Upper lobe of right lung (tissue), 1 donor: ENCODE data around the gene FHOD3. TPM values are rescaled to one million over a fixed set of nuclear protein-coding genes. Genes with fewer than 3 reads are reported as not detected.

ENCODE experiments used
- ATAC-seq: fragments of 200-7000 bp; cut with Tn5 transposase; one replicate; pipeline ENCODE4 v1.9.1; 2020; ENCODE audit warnings: mild to moderate bottlenecking, moderate library complexity
- DNase-seq: peaks from one replicate; pipeline ENCODE4 v3.0.0-alpha.2; 2020
- H3K27ac ChIP-seq: fragments of 200-600 bp; one replicate; pipeline ENCODE4 v1.8.0; 2022
- H3K27me3 ChIP-seq: fragments of 200-600 bp; one replicate; pipeline ENCODE4 v1.8.0; 2022; ENCODE audit warnings: mild to moderate bottlenecking
- H3K36me3 ChIP-seq: fragments of 200-600 bp; one replicate; pipeline ENCODE4 v1.8.0; 2022
- H3K4me1 ChIP-seq: fragments of 200-600 bp; one replicate; pipeline ENCODE4 v1.8.0; 2022
- H3K4me3 ChIP-seq: fragments of 200-600 bp; one replicate; pipeline ENCODE4 v1.8.0; 2022; ENCODE audit warnings: mild to moderate bottlenecking
- H3K9me3 ChIP-seq: fragments of 200-600 bp; one replicate; pipeline ENCODE4 v1.8.0; 2022
- intact Hi-C: fragments of 100-400 bp; cut with DNase I; formaldehyde crosslinking; loops from one replicate; pipeline ENCODE4 v1.11.0; 2022
- total RNA-seq: library from RNA; stranded (reverse); fragmentation: NEBNext Ultra II Directional; extraction: Animal tissue kit (Norgen Biotek cat#: 25700); gene quantifications from one replicate; pipeline ENCODE4 v1.2.1, GENCODE V29; 2021
- TF ChIP-seq, protein P1 (sequence below): fragments of 200-600 bp; IDR thresholded peaks from one replicate; pipeline ENCODE4 v1.8.0; 2022; ENCODE audit warnings: antibody characterized with exemption
- donor health status: DM: no; HTN: yes; CAD: no; lungs with severe emphysema.

FHOD3 gene
- total RNA-seq, 1 donor from 2014 or later: 1.9 TPM

DNA sequence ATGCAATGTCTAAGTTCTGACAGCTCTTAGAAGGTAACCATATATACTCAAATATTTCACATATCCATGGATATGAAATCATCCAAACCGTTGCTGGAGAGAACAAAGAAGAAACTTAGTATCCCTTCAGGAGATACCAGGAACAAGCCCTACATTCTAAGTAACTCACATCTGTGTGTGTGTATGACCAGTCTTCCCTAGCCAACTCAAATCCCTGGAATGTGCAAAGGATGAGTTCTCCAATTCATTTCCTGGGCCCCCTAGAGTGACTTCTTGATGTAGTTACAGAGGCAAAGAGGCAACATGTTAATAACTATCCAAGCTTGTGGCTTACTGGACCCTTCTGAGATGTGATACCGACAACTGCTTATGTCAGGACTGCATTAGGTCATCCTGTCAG lies 511.2 kb downstream of the FHOD3 start:
- intact Hi-C loops: no loop called here
- Histone ChIP-seq H3K4me3 (no peak overlapping the region), H3K27me3 (no peaks in the 10 kb centered on the region)

DNA sequence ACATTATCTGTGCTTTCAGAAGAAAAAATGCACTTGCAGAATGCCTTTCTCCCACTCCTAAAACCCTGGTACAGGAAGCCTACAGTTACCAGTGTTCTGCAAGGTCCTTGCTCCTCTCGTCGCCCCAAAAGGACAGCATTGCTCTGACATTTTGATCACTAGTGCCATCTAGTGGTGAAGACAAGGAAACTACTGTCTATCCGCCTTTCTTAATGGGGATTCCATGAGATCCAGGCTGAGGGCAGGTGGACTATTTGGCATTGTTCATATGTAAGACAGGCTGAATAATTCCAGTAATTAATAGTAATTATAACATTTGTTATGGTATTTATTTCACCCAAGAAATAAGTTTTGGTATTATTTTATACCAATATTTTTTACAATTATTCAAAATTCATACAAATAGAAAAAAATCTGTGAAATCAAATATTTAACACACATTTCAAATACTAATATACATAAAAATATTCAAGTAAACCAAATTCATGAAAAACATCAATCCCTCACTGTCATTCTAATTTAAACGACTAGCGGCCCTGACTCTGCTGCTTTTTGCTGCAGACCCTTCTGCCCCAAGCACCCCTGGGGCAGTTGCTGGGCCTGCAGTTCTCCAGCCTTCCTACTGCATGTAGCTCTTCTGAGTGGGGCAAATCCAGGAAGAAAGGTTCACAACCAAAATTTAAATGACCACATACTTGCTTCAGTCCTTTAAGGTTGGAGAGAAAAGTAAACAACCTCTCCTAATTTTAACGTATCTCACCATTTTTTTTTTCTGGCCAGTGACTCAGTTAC lies 512.3 kb downstream of the FHOD3 start:
- ATAC-seq: peak; percentile 96
- TF ChIP-seq, protein P1, sequence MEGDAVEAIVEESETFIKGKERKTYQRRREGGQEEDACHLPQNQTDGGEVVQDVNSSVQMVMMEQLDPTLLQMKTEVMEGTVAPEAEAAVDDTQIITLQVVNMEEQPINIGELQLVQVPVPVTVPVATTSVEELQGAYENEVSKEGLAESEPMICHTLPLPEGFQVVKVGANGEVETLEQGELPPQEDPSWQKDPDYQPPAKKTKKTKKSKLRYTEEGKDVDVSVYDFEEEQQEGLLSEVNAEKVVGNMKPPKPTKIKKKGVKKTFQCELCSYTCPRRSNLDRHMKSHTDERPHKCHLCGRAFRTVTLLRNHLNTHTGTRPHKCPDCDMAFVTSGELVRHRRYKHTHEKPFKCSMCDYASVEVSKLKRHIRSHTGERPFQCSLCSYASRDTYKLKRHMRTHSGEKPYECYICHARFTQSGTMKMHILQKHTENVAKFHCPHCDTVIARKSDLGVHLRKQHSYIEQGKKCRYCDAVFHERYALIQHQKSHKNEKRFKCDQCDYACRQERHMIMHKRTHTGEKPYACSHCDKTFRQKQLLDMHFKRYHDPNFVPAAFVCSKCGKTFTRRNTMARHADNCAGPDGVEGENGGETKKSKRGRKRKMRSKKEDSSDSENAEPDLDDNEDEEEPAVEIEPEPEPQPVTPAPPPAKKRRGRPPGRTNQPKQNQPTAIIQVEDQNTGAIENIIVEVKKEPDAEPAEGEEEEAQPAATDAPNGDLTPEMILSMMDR: peak; percentile 89
- Histone ChIP-seq H3K9me3 (no peaks in the 10 kb centered on the region), H3K4me3 (no peak overlapping the region), H3K27ac (no peak overlapping the region), H3K27me3 (no peaks in the 10 kb centered on the region), H3K4me1 (no peaks in the 10 kb centered on the region), H3K36me3 (peaks cover 42% of the 10 kb centered on the region)
- intact Hi-C loops: no loop called here
- DNase-seq: no peak

More for the DNA sequence above, 511.2 kb downstream of the FHOD3 start:
- DNase-seq (no peak), ATAC-seq (no peak)
- Histone ChIP-seq H3K27ac (no peak overlapping the region), H3K36me3 (peaks cover 51% of the 10 kb centered on the region), H3K4me1 (no peaks in the 10 kb centered on the region), H3K9me3 (no peaks in the 10 kb centered on the region)
- TF ChIP-seq, protein P1: no peak

DNA sequence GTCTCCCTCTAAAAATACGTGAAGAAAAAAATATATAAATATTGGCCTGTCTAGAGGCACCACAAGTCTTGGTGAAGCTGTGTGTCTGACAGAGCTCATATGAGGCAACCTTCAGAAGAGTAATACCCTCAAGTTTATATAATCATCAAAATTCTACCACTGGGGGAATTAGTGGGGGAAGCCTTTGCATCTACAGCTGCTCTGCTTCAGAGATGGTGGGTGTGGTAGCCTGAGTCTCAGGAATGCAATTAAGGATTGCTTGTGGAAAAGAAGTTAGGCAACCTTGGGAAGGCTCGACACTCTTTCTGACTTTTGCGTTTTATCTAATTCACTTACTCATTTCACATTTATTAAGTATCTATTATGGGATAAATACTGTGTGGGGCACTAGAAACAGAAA lies 513.9 kb downstream of the FHOD3 start:
- Histone ChIP-seq H3K27ac (peak overlapping the region; percentile 77), H3K27me3 (no peaks in the 10 kb centered on the region), H3K36me3 (peaks cover 29% of the 10 kb centered on the region), H3K9me3 (no peaks in the 10 kb centered on the region), H3K4me3 (no peak overlapping the region), H3K4me1 (peaks cover 2% of the 10 kb centered on the region)
- ATAC-seq (peak; percentile 25), DNase-seq (no peak)
- intact Hi-C loops: no loop called here
- TF ChIP-seq, protein P1: no peak

DNA sequence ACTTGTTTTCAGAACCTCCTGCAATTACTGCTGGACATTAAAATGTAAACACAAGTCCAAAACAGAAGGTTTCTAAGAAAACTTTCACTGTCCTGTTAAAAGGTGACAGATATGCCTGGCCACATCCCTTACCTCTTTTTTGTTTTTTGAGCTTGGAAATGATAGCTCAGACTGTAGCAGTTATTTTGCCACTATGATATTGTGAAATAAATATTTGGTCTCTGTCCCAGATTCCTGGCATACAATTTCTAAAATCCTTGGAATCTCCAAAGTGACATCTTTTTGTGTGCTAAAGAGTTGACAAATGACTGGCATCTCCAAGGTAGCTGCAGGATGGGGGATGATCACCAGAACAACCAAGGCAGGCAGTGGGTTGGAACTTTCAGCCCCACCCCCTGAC lies 514.4 kb downstream of the FHOD3 start:
- Histone ChIP-seq H3K4me1 (peaks cover 2% of the 10 kb centered on the region), H3K27ac (peak overlapping the region; percentile 77), H3K4me3 (no peak overlapping the region), H3K9me3 (no peaks in the 10 kb centered on the region), H3K27me3 (no peaks in the 10 kb centered on the region), H3K36me3 (peaks cover 24% of the 10 kb centered on the region)
- DNase-seq (no peak), ATAC-seq (no peak)
- TF ChIP-seq, protein P1: no peak
- intact Hi-C loops: no loop called here

DNA sequence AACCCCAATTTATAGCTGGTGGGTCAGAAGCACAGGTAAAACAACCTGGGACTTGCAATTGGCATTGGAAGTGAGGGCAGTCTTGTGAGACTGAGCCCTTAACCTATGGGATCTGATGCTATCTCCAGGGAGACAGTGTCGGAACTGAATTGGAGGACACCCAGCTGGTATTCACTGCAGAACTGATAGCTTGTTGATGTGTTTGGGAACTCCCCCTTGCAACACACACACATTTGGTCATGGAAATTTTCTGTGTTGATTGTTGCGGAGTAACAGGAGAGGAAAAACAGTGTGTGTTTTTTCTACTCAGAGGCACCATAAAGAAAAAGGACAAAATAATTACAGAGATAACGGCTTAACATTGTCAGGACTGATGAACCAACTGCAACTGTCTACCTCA lies 515.2 kb downstream of the FHOD3 start:
- H3K27ac ChIP-seq: peak overlapping the region; percentile 77
- ATAC-seq: no peak

More for the DNA sequence above, 515.2 kb downstream of the FHOD3 start:
- no peak overlapping the region for H3K4me3 ChIP-seq
- no peaks in the 10 kb centered on the region for H3K9me3 ChIP-seq
- TF ChIP-seq, protein P1: no peak
- H3K4me1 ChIP-seq: peaks cover 2% of the 10 kb centered on the region
- no peaks in the 10 kb centered on the region for H3K27me3 ChIP-seq
- no peak for DNase-seq
- H3K36me3 ChIP-seq: peaks cover 17% of the 10 kb centered on the region
- intact Hi-C loops: no loop called here
